Fibroblast of lung (primary cell): ENCODE results near the gene VSIG4. TPM values are rescaled to one million over a fixed set of nuclear protein-coding genes. Genes with fewer than 3 reads are reported as not detected.

ENCODE experiments used
- DNase-seq, 2 donors: peaks; one replicate each; pipeline versions ENCODE4 v3.0.0 to v3.0.0-alpha.2; 2010; ENCODE audit warnings: low read depth in 2 of 2
- H2AFZ ChIP-seq: 2 replicates; pipeline ENCODE4 v1.5.1; 2012; ENCODE audit warnings: low read length, control low read depth, inconsistent platforms
- H3K27ac ChIP-seq: 2 replicates; pipeline ENCODE4 v1.5.1; 2011; ENCODE audit warnings: low read length, control low read depth; ENCODE audit not compliant: insufficient read depth
- H3K27me3 ChIP-seq: 2 replicates; pipeline ENCODE4 v1.5.1; 2011; ENCODE audit warnings: mild to moderate bottlenecking, low read length; ENCODE audit not compliant: control insufficient read depth, insufficient read depth
- H3K36me3 ChIP-seq: 2 replicates; pipeline ENCODE4 v1.5.1; 2011; ENCODE audit warnings: low read length; ENCODE audit not compliant: control insufficient read depth, insufficient read depth
- H3K4me1 ChIP-seq: 2 replicates; pipeline ENCODE4 v1.5.1; 2011; ENCODE audit warnings: low read length; ENCODE audit not compliant: control insufficient read depth, insufficient read depth; ENCODE audit errors: extremely low read depth
- H3K4me2 ChIP-seq: 2 replicates; pipeline ENCODE4 v1.5.1; 2011; ENCODE audit warnings: low read length, control low read depth; ENCODE audit not compliant: insufficient read depth; ENCODE audit errors: extremely low read depth
- H3K4me3 ChIP-seq, 4 experiments: fragments of 200-600 bp in 1 of 4; sonication (generic) in 1 of 4; replicated peaks in 1 of 4; 2 replicates each; pipeline ENCODE4 v1.5.1; 2011 to 2016; ENCODE audit warnings: low read length in 4 of 4, low read depth in 3 of 4, mild to moderate bottlenecking in 3 of 4, control low read depth in 2 of 4, inconsistent platforms in 1 of 4, mixed read lengths in 1 of 4; ENCODE audit not compliant: insufficient read depth in 1 of 4; ENCODE audit errors: control extremely low read depth in 1 of 4
- H3K79me2 ChIP-seq: 2 replicates; pipeline ENCODE4 v1.5.1; 2012; ENCODE audit warnings: mild to moderate bottlenecking, low read length, inconsistent platforms; ENCODE audit not compliant: control insufficient read depth, insufficient read depth
- H3K9ac ChIP-seq: 2 replicates; pipeline ENCODE4 v1.5.1; 2011; ENCODE audit warnings: mild to moderate bottlenecking, low read length, control low read depth; ENCODE audit not compliant: insufficient read depth
- H3K9me3 ChIP-seq: 2 replicates; pipeline ENCODE4 v1.5.1; 2012; ENCODE audit warnings: low read depth, low read length; ENCODE audit not compliant: control insufficient read depth, insufficient read depth
- H4K20me1 ChIP-seq: 2 replicates; pipeline ENCODE4 v1.5.1; 2011; ENCODE audit warnings: low read length; ENCODE audit not compliant: control insufficient read depth, insufficient read depth; ENCODE audit errors: extremely low read depth
- EZH2 ChIP-seq: IDR thresholded peaks from 2 replicates; pipeline ENCODE4 v1.5.1; 2012; ENCODE audit warnings: low read length, control low read depth, mild to moderate bottlenecking; ENCODE audit errors: missing control alignments
- polyA plus RNA-seq, 2 donors: library from polyadenylated mRNA; depleted of rRNA in 1 of 2; stranded (reverse) in 1 of 2; unstranded in 1 of 2; fragments of >200 nt; gene quantifications; 2 replicates each; pipeline ENCODE4 v1.2.1, GENCODE V29; 2011 to 2012; ENCODE audit warnings: missing spikeins in 1 of 2
- total RNA-seq: library from RNA; depleted of rRNA; stranded (reverse); fragments of >200 nt; gene quantifications from 2 replicates; pipeline ENCODE4 v1.2.1, GENCODE V29; 2014
- TF ChIP-seq, protein P1 (sequence below), 2 donors: IDR thresholded peaks in 1 of 2; conservative IDR thresholded peaks in 1 of 2; 1 replicate in 1 of 2; 2 replicates in 1 of 2; pipeline ENCODE4 v1.5.1; 2011 to 2012; ENCODE audit warnings: low read length in 2 of 2, control low read depth in 1 of 2, inconsistent platforms in 1 of 2, low read depth in 1 of 2, mild to moderate bottlenecking in 1 of 2

VSIG4 gene
- total and polyA plus RNA-seq, 2 donors (not counting 1 experiment from before 2014, with no cell fraction given) = not detected

DNA sequence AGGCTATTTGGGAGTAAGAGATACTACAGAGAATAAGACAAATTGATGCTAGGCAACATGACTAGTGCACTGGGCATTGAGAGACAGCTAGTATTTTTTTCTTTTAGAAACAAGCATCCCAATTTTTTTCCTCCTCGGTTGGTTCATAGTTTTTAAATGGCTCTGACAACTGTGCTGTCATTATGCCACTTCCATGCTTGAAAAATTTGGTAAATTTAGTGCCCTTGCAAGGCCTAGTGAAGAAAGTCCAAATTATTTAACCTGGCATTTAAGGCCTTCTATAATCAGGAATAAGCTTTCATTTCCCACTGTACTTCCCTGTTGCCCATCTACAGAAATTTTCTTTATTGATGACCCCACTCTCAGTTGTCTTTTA, 15.8 kb downstream of the VSIG4 start:
- H3K27ac ChIP-seq = no peak overlapping the region
- H4K20me1 ChIP-seq = no peaks in the 10 kb centered on the region
- H3K36me3 ChIP-seq = no peaks in the 10 kb centered on the region
- H3K4me2 ChIP-seq = no peak overlapping the region
- no peak overlapping the region for H2AFZ ChIP-seq
- DNase-seq = no peak
- TF ChIP-seq, protein P1, sequence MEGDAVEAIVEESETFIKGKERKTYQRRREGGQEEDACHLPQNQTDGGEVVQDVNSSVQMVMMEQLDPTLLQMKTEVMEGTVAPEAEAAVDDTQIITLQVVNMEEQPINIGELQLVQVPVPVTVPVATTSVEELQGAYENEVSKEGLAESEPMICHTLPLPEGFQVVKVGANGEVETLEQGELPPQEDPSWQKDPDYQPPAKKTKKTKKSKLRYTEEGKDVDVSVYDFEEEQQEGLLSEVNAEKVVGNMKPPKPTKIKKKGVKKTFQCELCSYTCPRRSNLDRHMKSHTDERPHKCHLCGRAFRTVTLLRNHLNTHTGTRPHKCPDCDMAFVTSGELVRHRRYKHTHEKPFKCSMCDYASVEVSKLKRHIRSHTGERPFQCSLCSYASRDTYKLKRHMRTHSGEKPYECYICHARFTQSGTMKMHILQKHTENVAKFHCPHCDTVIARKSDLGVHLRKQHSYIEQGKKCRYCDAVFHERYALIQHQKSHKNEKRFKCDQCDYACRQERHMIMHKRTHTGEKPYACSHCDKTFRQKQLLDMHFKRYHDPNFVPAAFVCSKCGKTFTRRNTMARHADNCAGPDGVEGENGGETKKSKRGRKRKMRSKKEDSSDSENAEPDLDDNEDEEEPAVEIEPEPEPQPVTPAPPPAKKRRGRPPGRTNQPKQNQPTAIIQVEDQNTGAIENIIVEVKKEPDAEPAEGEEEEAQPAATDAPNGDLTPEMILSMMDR (conservative IDR thresholded peaks at IDR 0.05 in 1 of 2, IDR thresholded peaks at IDR 0.05 in 1 of 2; ENCODE audit: low read depth in 1 of 2, low read length in 2 of 2) = no peak
- no peak for TF ChIP-seq EZH2
- H3K9me3 ChIP-seq = no peaks in the 10 kb centered on the region
- H3K79me2 ChIP-seq = no peaks in the 10 kb centered on the region
- H3K9ac ChIP-seq = no peak overlapping the region
- H3K27me3 ChIP-seq = no peaks in the 10 kb centered on the region
- H3K4me1 ChIP-seq = no peaks in the 10 kb centered on the region
- no peak overlapping the region for H3K4me3 ChIP-seq

DNA sequence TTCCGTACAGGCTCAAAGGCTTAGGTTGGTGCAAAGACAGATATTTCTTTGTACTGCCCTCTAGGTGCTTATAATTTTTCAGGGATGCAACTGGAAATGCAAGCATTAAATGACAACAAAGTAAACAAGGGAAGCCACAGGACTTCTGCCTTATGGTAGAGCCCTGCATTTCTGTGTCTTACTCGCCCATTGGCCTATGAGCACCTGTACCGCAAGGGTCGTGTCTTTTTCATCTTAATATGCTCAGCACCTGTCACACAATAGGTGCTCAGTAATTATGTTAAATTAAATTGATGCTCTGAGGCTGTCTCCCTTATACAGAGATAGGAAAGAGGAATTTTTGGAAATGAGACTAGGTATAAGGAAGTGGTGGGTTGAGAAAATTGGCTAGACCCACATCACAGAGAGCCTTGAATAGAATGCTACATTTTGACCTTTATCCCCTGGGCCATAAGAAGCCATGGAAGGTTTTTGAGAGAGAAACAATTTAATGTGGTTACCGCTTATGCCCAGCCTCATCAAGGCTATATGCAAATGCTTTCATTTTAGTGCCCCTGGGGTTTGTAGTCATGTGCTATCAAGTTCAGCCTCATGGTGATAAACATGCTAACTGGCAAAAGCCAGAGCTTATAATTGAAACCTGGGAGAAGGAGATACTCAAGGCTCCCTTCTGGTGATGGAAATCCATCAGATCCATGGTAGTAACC, 16.3 kb downstream of the VSIG4 start:
- H3K79me2 ChIP-seq = no peaks in the 10 kb centered on the region
- no peak for DNase-seq
- no peak for TF ChIP-seq EZH2
- TF ChIP-seq, protein P1 (conservative IDR thresholded peaks at IDR 0.05 in 1 of 2, IDR thresholded peaks at IDR 0.05 in 1 of 2; ENCODE audit: low read depth in 1 of 2, low read length in 2 of 2) = no peak
- H3K27me3 ChIP-seq = no peaks in the 10 kb centered on the region
- no peak overlapping the region for H3K9ac ChIP-seq
- no peak overlapping the region for H2AFZ ChIP-seq
- H3K4me3 ChIP-seq = no peak overlapping the region
- no peaks in the 10 kb centered on the region for H4K20me1 ChIP-seq
- no peaks in the 10 kb centered on the region for H3K4me1 ChIP-seq
- H3K4me2 ChIP-seq = no peak overlapping the region
- no peaks in the 10 kb centered on the region for H3K9me3 ChIP-seq
- H3K27ac ChIP-seq = no peak overlapping the region
- no peaks in the 10 kb centered on the region for H3K36me3 ChIP-seq

DNA sequence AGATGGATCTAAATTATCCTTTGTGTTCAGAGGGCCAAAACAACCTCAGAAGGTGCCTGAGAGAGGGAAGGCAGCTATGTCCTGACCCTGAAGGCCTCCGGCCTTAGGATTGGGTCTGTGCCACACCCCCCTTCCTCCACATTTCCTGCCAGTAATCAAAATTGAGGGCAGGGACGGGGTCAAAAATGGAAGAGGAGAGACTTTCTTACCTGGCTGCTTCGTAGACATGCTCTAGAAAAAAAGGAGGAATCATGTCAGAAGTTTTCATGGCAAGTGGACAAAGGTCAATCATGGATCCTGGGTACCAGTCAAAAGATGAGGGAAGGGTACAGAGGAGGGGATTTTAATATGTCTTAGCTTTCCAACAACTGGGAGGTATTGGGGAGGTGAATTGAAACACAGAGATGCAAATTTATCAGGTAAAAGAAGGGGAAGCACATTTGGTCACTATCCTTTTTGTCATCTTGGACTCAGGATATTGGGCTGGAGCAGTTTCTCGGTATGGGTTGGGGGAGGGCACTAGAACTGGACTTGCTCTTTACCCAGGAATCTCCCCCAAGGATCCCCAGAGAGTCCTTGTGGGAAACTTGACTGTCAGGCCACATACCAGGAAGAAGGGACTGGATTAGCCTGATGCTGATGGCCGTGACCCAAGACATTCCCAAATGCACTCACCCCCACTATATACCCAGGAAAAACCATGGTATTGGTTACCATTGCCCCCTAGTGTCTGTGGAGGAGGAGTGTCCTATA, 17.1 kb downstream of the VSIG4 start:
- Histone ChIP-seq H3K4me3 (no peak overlapping the region), H3K36me3 (no peaks in the 10 kb centered on the region), H3K4me1 (no peaks in the 10 kb centered on the region), H3K27me3 (no peaks in the 10 kb centered on the region), H3K27ac (no peak overlapping the region), H4K20me1 (no peaks in the 10 kb centered on the region), H3K4me2 (no peak overlapping the region), H3K9me3 (no peaks in the 10 kb centered on the region), H2AFZ (no peak overlapping the region), H3K79me2 (no peaks in the 10 kb centered on the region), H3K9ac (no peak overlapping the region)
- DNase-seq = no peak
- TF ChIP-seq, protein P1 (conservative IDR thresholded peaks at IDR 0.05 in 1 of 2, IDR thresholded peaks at IDR 0.05 in 1 of 2; ENCODE audit: low read depth in 1 of 2, low read length in 2 of 2) = no peak
- TF ChIP-seq EZH2 = no peak
